Activated B cell treated with CpG ODN at 0.5 μM for 24 hours (primary cell): ENCODE measurements around the gene ZNF346. TPM values are rescaled to one million over a fixed set of nuclear protein-coding genes. Genes with fewer than 3 reads are reported as not detected.

ENCODE experiments used
- ATAC-seq: fragments of 200-7000 bp; cut with Tn5 transposase; one replicate; pipeline ENCODE4 v1.10.0; 2021; ENCODE audit warnings: low read depth, mild to moderate bottlenecking, moderate library complexity
- CTCF ChIA-PET: fragments of 350-600 bp; sonication (Branson Sonifier 250); formaldehyde crosslinking; loops from one replicate; lab custom pipeline; 2021; ENCODE audit warnings: antibody characterized with exemption; lab: Charles Lee
- POLR2A ChIA-PET: fragments of 350-600 bp; sonication (Branson Sonifier 250); formaldehyde crosslinking; loops from one replicate; lab custom pipeline; 2021; ENCODE audit warnings: antibody characterized with exemption; lab: Charles Lee
- DNase-seq: peaks from one replicate; pipeline ENCODE4 v3.0.0; 2022
- H3K27ac Mint-ChIP-seq: one replicate; pipeline ENCODE4 v1.8.0; 2020; ENCODE audit warnings: mixed read lengths
- H3K27me3 Mint-ChIP-seq: one replicate; pipeline ENCODE4 v1.8.0; 2021; ENCODE audit warnings: mixed read lengths
- H3K36me3 Mint-ChIP-seq: one replicate; pipeline ENCODE4 v1.8.0; 2021; ENCODE audit warnings: low read depth, mixed read lengths
- H3K4me1 Mint-ChIP-seq: one replicate; pipeline ENCODE4 v1.8.0; 2021; ENCODE audit warnings: mixed read lengths
- H3K4me3 Mint-ChIP-seq: one replicate; pipeline ENCODE4 v1.8.0; 2020; ENCODE audit warnings: mild to moderate bottlenecking, mixed read lengths
- H3K9me3 Mint-ChIP-seq: one replicate; pipeline ENCODE4 v1.8.0; 2020; ENCODE audit warnings: mixed read lengths
- CTCF ChIP-seq: fragments of 200-600 bp; IDR thresholded peaks from one replicate; pipeline ENCODE4 v1.8.0; 2022; ENCODE audit warnings: antibody characterized with exemption, mild to moderate bottlenecking
- intact Hi-C: fragments of 100-400 bp; cut with micrococcal nuclease; formaldehyde crosslinking; loops from one replicate; pipeline ENCODE4 v1.15.1; 2024
- total RNA-seq: library from RNA; stranded (reverse); gene quantifications from 2 replicates; pipeline ENCODE4 v1.2.3, GENCODE V29; 2022

Gene ZNF346
- total RNA-seq, 1 donor from 2014 or later: 31.4 TPM

GRCh38 chr5:177064500-177065277, 42.2 kb downstream of the ZNF346 start:
- Mint-ChIP-seq H3K4me1 (peaks cover 16% of the 10 kb centered on the region), H3K4me3 (no peak overlapping the region), H3K9me3 (no peaks in the 10 kb centered on the region), H3K36me3 (peaks cover 46% of the 10 kb centered on the region), H3K27me3 (no peaks in the 10 kb centered on the region), H3K27ac (peak overlapping the region; percentile 12)
- TF ChIP-seq CTCF: no peak
- intact Hi-C loops: no loop called here
- DNase-seq (no peak), ATAC-seq (no peak)
- POLR2A ChIA-PET: no interaction called here
- CTCF ChIA-PET: no interaction called here

- CTCF ChIA-PET: no interaction called here
- Mint-ChIP-seq H3K4me1 (peaks cover 21% of the 10 kb centered on the region), H3K4me3 (no peak overlapping the region), H3K27me3 (no peaks in the 10 kb centered on the region), H3K27ac (no peak overlapping the region), H3K9me3 (no peaks in the 10 kb centered on the region), H3K36me3 (peaks cover 42% of the 10 kb centered on the region)
- no peak for ATAC-seq
- intact Hi-C loops: no loop called here
- POLR2A ChIA-PET: interaction anchor here (0.6 kb wide), 2 partner anchors 9 to 52 kb away, joined by 4 read pairs; no protein-coding TSS in a partner anchor
- no peak for DNase-seq
- no peak for TF ChIP-seq CTCF
Measured at GRCh38 chr5:177065491-177065890, 43.0 kb downstream of the ZNF346 start.

- intact Hi-C loops: no loop called here
- CTCF ChIA-PET: no interaction called here
- H3K4me3 Mint-ChIP-seq: no peak overlapping the region
- H3K27me3 Mint-ChIP-seq: no peaks in the 10 kb centered on the region
- no peak for TF ChIP-seq CTCF
- H3K9me3 Mint-ChIP-seq: no peaks in the 10 kb centered on the region
- peak overlapping the region; percentile 10 for H3K27ac Mint-ChIP-seq
- H3K36me3 Mint-ChIP-seq: peaks cover 42% of the 10 kb centered on the region
- peaks cover 28% of the 10 kb centered on the region for H3K4me1 Mint-ChIP-seq
- no peak for DNase-seq
- POLR2A ChIA-PET: no interaction called here
- no peak for ATAC-seq
Measured at GRCh38 chr5:177066224-177066623, 43.7 kb downstream of the ZNF346 start.

GRCh38 chr5:177067503-177067902, 45.0 kb downstream of the ZNF346 start:
- Mint-ChIP-seq H3K4me3 (no peak overlapping the region), H3K9me3 (no peaks in the 10 kb centered on the region), H3K27ac (peak overlapping the region; percentile 27), H3K4me1 (peaks cover 38% of the 10 kb centered on the region), H3K36me3 (peaks cover 32% of the 10 kb centered on the region), H3K27me3 (no peaks in the 10 kb centered on the region)
- TF ChIP-seq CTCF: no peak
- ChIA-PET CTCF (no interaction called here), POLR2A (no interaction called here)
- ATAC-seq (no peak), DNase-seq (no peak)
- intact Hi-C loops: no loop called here

- no peaks in the 10 kb centered on the region for H3K9me3 Mint-ChIP-seq
- intact Hi-C loops: loop anchor here (1.0 to 5.0 kb wide), 2 partner anchors 16 to 63 kb away; partner anchors contain the start of genes FGFR4 and UIMC1
- H3K27ac Mint-ChIP-seq: peak overlapping the region; percentile 88
- H3K36me3 Mint-ChIP-seq: peaks cover 7% of the 10 kb centered on the region
- peak overlapping the region; percentile 61 for H3K4me3 Mint-ChIP-seq
- ChIA-PET POLR2A (interaction anchor here (0.6 to 1.4 kb wide), 7 partner anchors 14 to 1101 kb away, joined by 3 to 8 read pairs (median 4); partner anchors contain the start of genes FGFR4 and RNF44), CTCF (interaction anchor here (1.0 to 5.3 kb wide), 5 partner anchors 9 to 89 kb away, joined by 3 to 66 read pairs (median 7); partner anchors contain the start of gene FGFR4)
- TF ChIP-seq CTCF: no peak
- peaks cover 40% of the 10 kb centered on the region for H3K4me1 Mint-ChIP-seq
- H3K27me3 Mint-ChIP-seq: no peaks in the 10 kb centered on the region
- ATAC-seq (peak; percentile 58), DNase-seq (no peak)
Measured at GRCh38 chr5:177070536-177071191, 48.2 kb downstream of the ZNF346 start.
